GM21825 (cell line): ENCODE results near the gene MLNR.

Source experiments
- ATAC-seq: cut with Tn5 transposase; IDR thresholded peaks from one replicate; pipeline ENCODE4 v1.9.1; 2021; ENCODE audit warnings: mild to moderate bottlenecking, moderate library complexity; ENCODE audit not compliant: unreplicated experiment

Gene MLNR

GRCh38 chr13:49225223-49226042, 5.3 kb downstream of the MLNR start:
- no peak for ATAC-seq

DNA sequence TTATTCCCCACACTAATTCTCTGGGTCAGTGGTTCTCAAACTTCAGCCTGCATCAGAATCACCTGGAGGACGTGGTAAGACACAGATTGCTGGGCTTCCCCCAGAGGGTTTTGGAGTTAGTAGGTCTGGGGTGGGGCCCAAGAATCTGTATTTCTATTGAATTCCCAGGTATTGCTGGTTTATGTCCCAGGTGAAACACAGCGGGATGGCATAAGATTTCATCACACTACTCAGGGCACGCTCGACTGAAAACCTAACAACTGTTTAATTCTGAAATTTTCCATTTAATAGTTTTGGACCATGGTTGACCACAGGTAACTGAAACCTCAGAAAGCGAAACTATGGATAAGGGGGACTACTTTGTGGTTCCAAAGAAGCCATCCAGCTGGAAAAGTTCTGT, 6.5 kb downstream of the MLNR start:
- ATAC-seq, result no peak

DNA sequence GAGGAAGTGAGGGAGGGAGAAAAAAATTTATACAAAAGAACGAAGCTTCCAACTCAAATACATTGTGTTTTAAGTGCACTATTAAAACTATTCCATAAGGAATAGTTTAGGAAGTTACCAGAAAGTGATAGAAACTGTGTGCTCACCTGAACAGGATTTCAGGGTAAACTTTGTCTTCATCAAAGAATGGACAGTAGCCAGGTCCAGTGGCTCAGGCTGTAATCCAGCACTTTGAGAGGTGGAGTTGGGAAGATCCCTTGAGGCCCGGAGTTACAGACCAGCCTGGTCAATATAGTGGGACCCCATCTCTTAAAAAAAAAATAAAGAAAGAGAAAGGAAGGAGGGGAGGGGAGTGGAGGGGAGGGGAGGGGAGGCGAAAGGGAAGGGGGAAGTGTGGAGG, 14.6 kb downstream of the MLNR start:
- ATAC-seq, result no peak

DNA sequence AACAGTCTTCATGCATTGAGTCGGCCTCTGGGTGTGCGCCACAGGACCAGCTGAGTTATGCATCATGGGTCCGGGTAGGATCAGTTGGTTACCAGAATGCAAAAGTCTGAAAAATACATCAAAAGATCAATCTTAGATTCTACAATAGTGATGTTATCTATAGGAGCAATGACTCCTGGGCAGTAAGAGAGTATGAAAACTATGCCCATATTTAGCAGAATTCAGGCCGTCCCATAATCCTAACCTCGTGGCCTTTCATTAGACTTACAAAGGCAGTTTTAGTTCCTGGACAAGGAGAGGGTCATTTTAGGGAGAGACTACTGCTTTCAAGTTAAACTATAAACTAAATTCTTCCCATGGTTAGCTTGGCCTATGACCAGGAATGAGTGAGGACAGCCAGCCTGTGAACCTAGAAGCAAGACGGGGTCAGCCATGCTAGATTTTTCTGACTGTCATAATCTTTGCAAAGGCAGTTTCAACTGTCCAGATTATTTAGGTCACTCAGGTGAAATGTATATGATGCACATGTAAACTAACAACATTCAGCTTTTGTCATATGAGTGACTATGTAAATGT, 15.8 kb downstream of the MLNR start:
- ATAC-seq, result no peak

- ATAC-seq, result no peak
These were observed 18.5 kb downstream of the MLNR start for GRCh38 chr13:49238621-49239020.

DNA sequence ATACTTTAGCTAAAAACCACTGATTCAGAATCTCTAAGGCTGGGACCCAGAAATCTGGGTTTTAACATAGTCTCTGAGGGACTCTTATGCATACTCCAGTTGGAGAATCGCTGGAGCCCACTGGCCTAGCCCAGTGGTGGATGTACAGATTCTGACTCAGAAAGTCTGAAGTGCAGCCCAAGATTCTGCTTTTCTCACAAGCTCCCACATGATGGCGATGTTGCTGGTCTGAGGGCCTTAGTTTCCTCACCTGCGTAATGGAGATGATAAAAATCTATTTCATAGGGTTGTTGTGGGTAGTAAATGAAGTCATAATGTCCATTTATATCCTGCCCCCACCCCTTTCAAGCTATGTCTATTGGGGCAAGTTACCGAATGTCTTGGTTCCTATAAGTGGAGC, 19.9 kb downstream of the MLNR start:
- ATAC-seq, result no peak

DNA sequence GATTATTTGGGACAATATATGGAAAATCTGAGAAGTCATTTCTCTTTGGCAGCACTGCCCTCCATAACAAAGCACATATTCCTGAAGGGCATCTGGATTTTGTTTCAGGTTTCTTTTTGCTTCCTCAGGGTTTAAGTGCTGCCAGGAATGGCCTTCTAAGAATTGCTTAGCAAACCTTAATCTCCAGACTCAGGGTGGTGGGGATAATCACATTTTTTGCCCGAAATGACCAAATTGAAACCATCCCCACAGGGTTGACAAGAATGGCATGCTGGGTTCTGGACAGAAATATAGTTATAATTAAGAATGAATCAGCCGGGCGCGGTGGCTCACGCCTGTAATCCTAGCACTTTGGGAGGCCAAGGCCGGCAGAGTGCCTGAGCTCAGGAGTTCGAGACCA, 21.2 kb downstream of the MLNR start:
- ATAC-seq, result no peak

- no peak for ATAC-seq
These were observed 25.0 kb downstream of the MLNR start for GRCh38 chr13:49245101-49245500.

GRCh38 chr13:49246850-49247642, 26.9 kb downstream of the MLNR start:
- ATAC-seq, result peak; percentile 30

- ATAC-seq, result peak; percentile 94
These were observed 27.8 kb downstream of the MLNR start, which contains the start of gene CDADC1 for GRCh38 chr13:49247643-49248621. Gene CDADC1 (plus strand): TSS chr13:49247925. CDS start chr13:49248038, 113 bp downstream.

DNA sequence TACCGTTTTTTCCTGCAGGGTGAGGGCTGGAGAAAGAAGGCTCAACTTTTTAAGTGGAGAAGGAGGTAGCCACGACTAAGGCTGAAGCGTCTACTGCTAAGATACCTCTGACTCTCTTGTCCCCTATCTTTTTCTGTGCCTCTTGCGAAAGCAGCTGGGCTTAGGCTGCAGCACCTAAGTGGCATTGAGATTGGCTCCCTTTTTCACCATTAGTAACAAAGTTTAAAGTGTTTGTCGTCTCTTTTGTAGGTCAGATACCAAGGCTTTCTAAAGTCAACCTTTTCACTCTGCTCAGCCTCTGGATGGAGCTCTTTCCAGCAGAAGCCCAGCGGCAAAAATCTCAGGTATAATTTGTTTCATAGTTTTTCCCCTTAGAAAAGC, 28.5 kb downstream of the MLNR start:
- no peak for ATAC-seq

DNA sequence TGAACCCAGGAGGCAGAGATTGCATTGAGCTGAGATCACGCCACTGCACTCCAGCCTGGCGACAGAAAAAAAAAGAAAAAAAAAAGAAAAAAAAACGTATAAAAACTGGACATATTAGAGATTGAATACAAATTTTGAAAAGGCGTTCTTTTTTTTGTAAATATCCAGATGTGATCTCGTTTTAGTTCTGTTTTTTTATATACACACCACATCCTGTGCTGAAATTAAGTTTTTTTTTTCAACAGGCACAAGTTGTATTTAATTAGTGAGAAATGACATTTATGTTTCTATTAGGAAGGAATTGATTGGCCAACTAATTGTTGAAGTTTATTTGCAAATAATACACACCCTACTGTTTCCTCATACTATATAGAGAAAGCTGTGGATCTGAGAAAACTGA, 31.2 kb downstream of the MLNR start:
- ATAC-seq, result no peak

DNA sequence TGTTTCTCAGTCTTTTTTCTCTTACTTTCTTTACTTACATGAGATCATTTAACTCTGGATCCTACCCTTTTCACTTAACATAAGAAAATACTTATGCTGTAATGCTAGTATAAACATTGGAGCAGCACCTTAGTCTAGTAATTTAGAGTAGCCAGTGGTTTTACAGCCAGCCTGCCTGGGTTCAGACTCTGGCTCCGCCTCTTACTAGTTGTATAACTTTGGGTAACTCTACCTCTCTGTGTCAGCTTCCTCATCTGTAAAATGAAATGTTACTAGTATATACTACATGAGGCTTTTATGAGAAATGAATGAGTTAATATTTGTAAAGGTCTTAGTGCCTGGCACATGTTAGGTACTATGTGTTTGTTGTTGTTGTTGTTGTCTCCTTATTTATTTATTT, 33.2 kb downstream of the MLNR start:
- ATAC-seq, result no peak

DNA sequence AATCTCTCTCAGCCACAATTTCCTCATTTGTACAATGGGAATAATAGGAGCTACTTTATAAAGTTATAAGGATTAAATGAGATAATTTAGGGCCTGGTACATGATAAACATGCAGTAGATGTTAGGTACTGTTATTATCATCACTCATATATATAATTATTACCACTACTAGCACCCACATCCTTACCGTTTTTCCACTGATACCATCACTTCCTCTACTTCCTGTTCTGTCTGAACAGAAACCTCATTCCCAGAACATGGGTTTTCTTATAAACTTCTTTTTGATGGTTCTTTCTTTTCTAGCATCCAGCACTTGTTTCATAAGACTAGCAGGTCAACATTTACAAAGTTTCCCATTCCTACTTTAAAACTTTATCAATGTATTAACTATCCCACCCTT, 33.9 kb downstream of the MLNR start:
- ATAC-seq, result no peak

GRCh38 chr13:49256841-49257240, 36.7 kb downstream of the MLNR start:
- ATAC-seq, result no peak

GRCh38 chr13:49258089-49258796, 38.1 kb downstream of the MLNR start:
- ATAC-seq, result no peak

DNA sequence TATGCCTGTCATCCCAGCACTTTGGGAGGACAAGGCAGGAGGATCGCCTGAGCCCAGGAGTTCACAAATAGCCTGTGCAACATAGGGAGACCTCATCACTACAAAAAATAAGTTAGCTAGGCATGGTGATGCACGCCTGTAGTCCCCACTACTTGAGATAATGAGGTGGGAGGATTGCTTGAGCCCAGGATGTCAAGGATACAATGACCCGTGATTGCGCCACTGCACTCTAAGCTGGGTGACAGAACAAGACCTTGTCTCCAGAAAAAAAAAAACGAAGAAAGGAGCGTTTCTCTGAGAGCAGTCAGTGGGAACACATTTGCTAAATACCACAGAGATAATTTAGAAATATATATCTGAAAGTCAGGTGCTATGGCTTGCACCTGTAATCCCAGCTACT, 39.4 kb downstream of the MLNR start:
- ATAC-seq, result no peak

DNA sequence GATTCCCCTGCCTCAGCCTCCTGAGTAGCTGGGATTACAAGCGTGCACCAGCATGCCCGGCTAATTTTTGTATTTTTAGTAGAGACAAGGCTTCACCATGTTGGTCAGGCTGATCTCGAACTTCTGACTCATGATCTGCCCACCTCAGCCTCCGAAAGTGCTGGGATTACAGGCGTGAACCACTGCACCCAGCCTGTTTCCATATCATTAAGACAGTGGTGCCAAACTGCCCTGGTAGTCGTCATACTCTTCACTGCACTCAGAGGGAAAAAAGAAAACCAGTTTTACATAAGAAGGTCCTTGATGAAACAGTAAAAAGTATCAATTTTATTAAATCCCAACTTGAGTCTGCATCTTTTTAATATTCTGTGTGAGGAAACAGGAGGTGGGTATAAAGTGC, 42.5 kb downstream of the MLNR start:
- ATAC-seq, result no peak

DNA sequence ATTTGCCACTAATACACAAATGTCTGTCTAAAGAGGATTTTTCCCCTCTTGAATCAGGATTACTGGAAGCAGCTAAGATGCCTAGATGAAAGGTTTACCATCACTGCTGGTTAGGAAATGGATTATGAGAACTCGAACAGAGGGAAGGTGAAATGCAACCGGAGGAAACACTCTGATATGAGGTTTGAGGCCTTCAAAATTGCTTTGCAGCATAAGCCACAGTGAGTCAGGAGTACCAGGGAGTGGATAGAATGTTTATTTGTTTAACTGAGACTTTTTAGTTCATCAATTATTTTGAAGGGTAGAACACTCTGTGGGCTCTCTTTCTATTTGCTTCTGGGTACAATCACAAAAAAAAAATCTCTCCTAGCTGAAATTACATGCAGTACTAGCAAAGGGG, 45.7 kb downstream of the MLNR start:
- no peak for ATAC-seq

DNA sequence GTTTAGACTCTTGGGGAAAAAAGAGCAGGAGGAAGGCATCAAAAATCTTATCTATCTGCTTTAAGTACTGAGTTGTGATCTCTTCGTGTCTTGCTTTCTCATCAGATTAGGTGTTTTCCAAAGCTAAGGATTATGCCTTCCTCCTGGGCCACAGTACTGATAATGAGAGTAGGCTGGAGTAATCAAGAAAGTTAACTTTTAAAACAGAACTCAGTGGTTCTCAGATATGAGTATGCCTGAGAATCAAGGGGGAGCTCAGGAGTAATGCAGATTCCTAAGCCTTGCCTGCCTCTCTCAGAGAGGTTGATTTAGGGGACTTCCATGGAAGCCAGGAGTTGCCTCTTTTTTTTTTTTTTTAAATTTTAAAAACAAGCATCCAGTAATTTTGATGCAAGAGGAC, 51.1 kb downstream of the MLNR start:
- ATAC-seq, result no peak
